Stimulated activated CD4-positive, alpha-beta T cell treated with anti-CD3 and anti-CD28 coated beads, Interleukin-15, amount 100 ng/mL, for 1 hour (primary cell): Measurements from ENCODE around the gene MAP7D2.

ENCODE experiments used
- DNase-seq, 2 donors: peaks; one replicate each; pipeline ENCODE4 v3.0.0-alpha.2; 2020; ENCODE audit warnings: low read depth in 1 of 2, low spot score in 1 of 2

MAP7D2 gene

DNA sequence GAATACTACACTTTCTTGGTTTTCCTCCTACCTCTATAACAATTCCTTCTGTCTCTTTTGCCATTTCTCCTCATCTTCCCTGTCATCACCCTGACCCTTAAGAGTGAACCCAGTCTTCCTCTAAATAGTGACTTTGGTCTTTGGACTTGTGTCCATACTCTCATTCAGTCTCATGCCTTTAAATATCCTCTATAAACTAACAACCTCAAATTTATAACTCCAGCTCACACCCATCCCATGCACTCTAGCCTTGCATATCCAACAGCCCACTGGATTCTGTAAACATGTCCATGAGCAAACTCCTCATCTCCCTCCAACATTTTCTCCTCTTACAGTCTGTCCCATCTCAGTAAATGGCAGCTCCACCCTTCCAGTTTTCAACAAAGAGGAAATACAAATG is 140.9 kb downstream of the MAP7D2 start:
- DNase-seq, result no peak

DNA sequence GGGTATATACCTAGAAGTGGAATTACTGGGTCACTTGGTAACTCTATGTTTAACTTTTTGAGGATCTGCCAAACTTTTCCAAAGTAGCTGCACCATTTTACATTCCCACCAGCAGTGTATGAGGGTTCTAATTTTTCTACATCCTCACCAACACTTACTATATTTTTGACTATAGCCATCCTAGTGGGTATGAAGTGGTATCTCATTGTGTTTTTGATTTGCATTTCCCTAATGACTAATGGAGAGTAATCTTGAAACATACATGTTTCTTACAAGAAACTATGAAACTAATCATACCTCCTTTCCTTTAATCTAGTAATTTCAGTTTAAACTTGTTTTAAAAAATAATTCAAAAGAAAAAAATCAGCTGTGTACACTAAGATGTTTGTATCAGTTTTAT is 143.7 kb downstream of the MAP7D2 start:
- no peak for DNase-seq

DNA sequence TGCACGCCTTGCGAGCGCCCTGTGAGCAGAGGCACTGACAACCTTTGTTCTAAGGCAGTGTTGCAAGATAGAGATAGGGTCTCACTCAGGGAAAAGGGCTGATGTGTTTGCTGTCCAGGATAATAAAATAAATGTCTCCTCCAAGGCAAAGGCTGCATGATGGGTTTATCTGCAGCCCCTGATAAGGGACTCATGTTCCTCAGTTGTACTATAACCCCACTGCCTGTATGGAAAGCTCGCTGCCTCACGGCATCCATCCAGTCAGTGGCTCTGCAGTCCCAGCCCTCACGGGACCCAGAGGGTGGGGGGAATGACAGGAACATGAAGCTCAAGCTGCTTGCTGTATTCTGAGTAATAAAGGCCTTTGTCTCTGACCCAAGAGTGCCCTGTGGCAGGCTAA is 148.4 kb downstream of the MAP7D2 start:
- DNase-seq, result no peak

DNA sequence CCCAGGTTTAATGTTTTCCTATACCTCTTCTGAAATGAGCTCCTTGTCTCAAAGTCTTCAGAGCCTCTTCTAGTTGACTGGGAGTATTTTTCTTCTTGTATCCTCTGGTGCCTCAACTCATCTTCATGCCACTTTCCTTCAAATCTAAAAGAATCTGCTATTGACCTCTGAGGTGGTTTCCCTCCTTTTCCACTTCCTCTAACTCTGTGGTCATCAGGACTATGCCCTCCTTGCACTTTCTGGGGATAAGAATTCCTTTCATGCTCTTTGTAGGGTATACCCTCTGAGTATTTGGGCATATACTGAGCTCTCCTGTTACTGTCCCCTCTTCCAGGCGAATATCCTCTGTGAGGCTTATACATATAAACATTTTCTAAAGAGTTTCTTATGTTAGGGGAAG is 150.7 kb downstream of the MAP7D2 start:
- DNase-seq, result no peak

DNA sequence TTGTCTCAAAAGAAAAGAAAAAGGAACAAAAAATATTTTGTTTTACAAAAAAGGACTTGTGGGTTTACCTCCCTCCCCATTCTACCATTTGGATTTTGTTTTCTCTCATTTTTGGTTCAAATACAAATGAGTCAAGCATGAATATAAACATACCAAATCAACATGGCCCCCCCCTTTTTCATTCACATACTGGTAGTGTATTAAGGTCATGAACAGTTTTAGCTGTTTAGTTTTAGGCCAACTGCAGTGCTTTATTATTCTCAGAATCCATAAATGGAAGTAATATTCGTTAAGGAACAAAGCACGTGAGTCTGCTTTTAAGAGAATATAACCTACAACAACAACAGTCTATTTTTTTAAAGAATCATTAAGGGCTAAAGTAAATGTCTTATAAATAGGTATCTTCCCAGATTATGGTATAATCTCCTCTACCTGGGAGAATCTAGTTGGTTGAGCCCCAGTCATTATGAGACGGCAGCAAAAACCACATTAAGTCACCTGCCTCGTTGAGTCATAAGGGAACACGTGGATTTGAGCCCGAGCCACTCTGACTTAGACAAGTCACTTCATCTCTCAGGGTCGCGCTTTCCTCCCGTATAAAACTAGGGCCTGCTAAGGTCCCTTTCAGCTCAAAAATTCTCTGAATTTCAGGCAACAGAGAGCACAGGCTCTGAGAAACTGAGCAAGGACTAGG is 152.5 kb downstream of the MAP7D2 start:
- no peak for DNase-seq

DNA sequence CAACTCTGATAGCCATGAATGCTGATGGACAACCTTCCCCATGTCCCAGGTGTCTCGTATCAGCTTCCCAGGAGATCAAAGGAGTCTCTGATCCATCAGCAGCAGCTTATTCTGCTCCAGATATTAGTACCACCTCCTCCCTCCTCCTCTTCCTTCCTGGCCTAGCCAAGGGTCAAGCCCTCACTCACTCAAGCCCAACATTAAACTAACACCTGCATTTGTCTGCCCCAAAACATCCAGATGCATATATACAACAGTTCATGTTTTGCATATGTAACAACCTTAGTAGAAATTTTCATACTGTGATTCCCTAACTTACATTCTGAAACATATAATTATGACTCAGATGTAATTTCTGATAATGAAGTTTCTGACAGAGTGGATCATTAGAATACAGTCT is 155.8 kb downstream of the MAP7D2 start:
- DNase-seq, result no peak

DNA sequence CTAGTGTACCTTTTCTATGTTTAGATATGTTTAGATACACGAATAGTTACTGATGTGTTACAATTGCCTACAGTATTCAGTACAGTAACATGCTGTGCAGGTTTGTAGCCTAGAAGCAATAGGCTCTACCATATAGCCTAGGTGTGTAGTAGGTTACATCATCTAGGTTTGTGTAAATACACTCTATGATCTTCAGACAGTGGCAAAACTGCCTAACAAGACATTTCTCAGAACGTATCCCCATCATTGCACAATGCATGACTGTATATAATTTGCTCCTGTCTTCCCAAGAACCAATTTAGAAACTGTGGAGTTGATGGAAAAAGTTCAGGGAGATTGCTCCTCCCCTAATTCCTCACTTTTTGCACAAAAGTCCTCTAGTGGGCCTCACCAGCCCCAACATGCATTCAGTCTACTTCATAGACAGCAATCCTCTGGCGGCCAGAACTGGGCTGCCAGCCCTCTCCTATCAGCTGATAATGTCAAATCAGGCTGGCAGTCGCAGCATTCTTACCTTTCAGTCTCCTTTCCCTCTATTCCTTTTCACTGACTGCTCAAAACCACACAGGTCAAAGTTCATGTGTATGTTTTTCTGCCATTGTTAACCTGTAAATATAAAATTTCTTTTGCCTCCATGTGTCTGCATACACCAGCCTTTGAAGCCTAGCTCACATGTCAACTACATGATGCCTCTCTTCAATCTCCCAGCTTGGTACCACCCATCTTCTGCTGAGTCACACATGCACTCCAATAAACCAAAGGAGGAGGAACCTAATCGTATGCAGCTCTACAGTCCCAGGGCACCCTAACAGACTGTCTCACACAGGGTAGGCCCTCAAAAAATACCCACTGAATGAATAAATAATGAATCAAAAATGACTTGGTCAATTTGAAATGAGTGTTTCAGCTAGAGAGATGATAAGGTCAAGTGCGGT is 157.9 kb downstream of the MAP7D2 start:
- no peak for DNase-seq

DNA sequence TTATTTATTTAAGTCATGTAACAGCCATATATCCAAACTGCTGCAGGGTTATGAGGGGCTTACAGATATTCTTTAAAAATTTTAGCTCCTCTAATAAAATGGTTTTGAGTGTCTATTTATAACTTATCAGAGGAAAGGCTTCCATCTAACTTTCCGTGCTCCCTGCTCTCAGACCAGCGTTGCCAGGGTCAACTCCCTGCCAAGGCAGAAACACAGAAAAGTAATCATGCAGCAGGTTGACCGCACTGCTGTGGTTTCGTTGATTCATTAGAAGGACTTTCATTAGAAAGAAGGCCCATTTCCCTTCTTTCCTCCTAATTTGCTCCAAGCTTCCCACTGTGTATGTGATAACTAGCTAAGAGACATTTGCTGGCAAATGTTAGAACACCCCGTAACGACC is 159.8 kb downstream of the MAP7D2 start:
- no peak for DNase-seq
